A549 (cell line): ENCODE measurements around the gene ZNF618. TPM values are rescaled to one million over a fixed set of nuclear protein-coding genes. Genes with fewer than 3 reads are reported as not detected.

Source experiments
- ATAC-seq, 2 experiments: fragments of 200-7000 bp in 1 of 2; fragments of >200 bp in 1 of 2; cut with Nextera tagmentation in 1 of 2; cut with Tn5 transposase in 1 of 2; 3 replicates each; pipeline versions ENCODE4 v1.8.0 to v1.9.1; 2018 to 2020; ENCODE audit warnings: mild to moderate bottlenecking in 1 of 2, moderate library complexity in 1 of 2
- CTCF ChIA-PET: fragments of 300-600 bp; sonication (Branson Sonifier 250); formaldehyde crosslinking; extraction: SDS; loops from one replicate; lab custom pipeline; 2021; ENCODE audit warnings: antibody characterized with exemption, inconsistent platforms; lab: Yijun Ruan, JAX
- POLR2A ChIA-PET: fragments of 350-600 bp; formaldehyde crosslinking; extraction: SDS; loops from one replicate; lab custom pipeline; 2021; ENCODE audit warnings: antibody characterized with exemption, inconsistent platforms; lab: Yijun Ruan, JAX
- DNase-seq, 2 experiments: peaks; one replicate each; pipeline versions ENCODE4 v3.0.0 to v3.0.0-alpha.2; 2011 to 2016; ENCODE audit warnings: low read depth in 1 of 2, low spot score in 1 of 2
- FAIRE-seq: peaks from 2 replicates; lab custom pipeline; 2011; peaks lifted over from hg19 to GRCh38; lab: Jason Lieb, UNC
- H3K27ac ChIP-seq, 2 experiments: fragments of >200 bp; sonication (Bioruptor Twin); formaldehyde crosslinking; 3 replicates each; pipeline ENCODE4 v1.5.1; 2016 to 2017
- H3K4me1 ChIP-seq: fragments of >200 bp; sonication (Bioruptor Twin); formaldehyde crosslinking; 3 replicates; pipeline ENCODE4 v1.6.1; 2016
- H3K4me2 ChIP-seq: fragments of >200 bp; sonication (Bioruptor Twin); formaldehyde crosslinking; 3 replicates; pipeline ENCODE4 v1.6.1; 2016
- H3K4me3 ChIP-seq: fragments of >200 bp; sonication (Bioruptor Twin); formaldehyde crosslinking; 3 replicates; pipeline ENCODE4 v1.5.1; 2016
- H3K9me3 ChIP-seq: fragments of >200 bp; sonication (Bioruptor Twin); formaldehyde crosslinking; 3 replicates; pipeline ENCODE4 v1.6.1; 2016
- CEBPB ChIP-seq, 2 experiments: fragments of >200 bp in 1 of 2; sonication (Bioruptor Twin) in 1 of 2; formaldehyde crosslinking in 1 of 2; IDR thresholded peaks; 2 replicates each; pipeline ENCODE4 v1.6.1; 2012 to 2016
- CHD2 ChIP-seq: fragments of 150-350 bp; IDR thresholded peaks from 2 replicates; pipeline ENCODE4 v1.6.1; 2014; ENCODE audit warnings: low read length; ENCODE audit not compliant: partially characterized antibody
- EHMT2 ChIP-seq: fragments of 200-600 bp; sonication (generic); IDR thresholded peaks from 2 replicates; pipeline ENCODE4 v1.6.1; 2016; ENCODE audit warnings: antibody characterized with exemption, low read depth, mild to moderate bottlenecking, moderate library complexity
- EP300 ChIP-seq, 2 experiments: fragments of >200 bp; sonication (Bioruptor Twin); formaldehyde crosslinking; IDR thresholded peaks; 2 replicates in 1 of 2; 3 replicates in 1 of 2; pipeline ENCODE4 v1.6.1; 2016 to 2017
- FOSL2 ChIP-seq, 2 experiments: fragments of 450-650 bp in 1 of 2; fragments of >200 bp in 1 of 2; sonication (Bioruptor Twin) in 1 of 2; formaldehyde crosslinking; IDR thresholded peaks; 2 replicates each; pipeline versions ENCODE4 v1.5.0 to v1.6.1; 2016 to 2020; ENCODE audit warnings: mild to moderate bottlenecking in 1 of 2, moderate library complexity in 1 of 2
- HDAC2 ChIP-seq: fragments of 200-600 bp; sonication (generic); IDR thresholded peaks from 2 replicates; pipeline ENCODE4 v1.6.1; 2016
- HEYL ChIP-seq: fragments of 250-450 bp; sonication (Bioruptor Pico); IDR thresholded peaks from 2 replicates; pipeline ENCODE4 v1.8.0; 2021; ENCODE audit warnings: mild to moderate bottlenecking, moderate library complexity
- HOXA7 ChIP-seq: fragments of 250-450 bp; sonication (Bioruptor Pico); IDR thresholded peaks from 2 replicates; pipeline ENCODE4 v1.5.0; 2020; ENCODE audit warnings: mild to moderate bottlenecking, moderate library complexity
- HOXB5 ChIP-seq: fragments of 250-450 bp; sonication (Bioruptor Pico); IDR thresholded peaks from 2 replicates; pipeline ENCODE4 v1.5.0; 2020; ENCODE audit warnings: mild to moderate bottlenecking, moderate library complexity
- JUN ChIP-seq, 2 experiments: fragments of >200 bp; sonication (Bioruptor Twin); formaldehyde crosslinking; IDR thresholded peaks; 2 replicates in 1 of 2; 3 replicates in 1 of 2; pipeline ENCODE4 v1.6.1; 2016 to 2017
- KDM1A ChIP-seq: fragments of 200-600 bp; sonication (generic); IDR thresholded peaks from 2 replicates; pipeline ENCODE4 v1.6.1; 2016; ENCODE audit warnings: low read depth, mild to moderate bottlenecking
- KDM5A ChIP-seq: fragments of 200-600 bp; sonication (generic); IDR thresholded peaks from 2 replicates; pipeline ENCODE4 v1.6.1; 2016; ENCODE audit warnings: antibody characterized with exemption, mild to moderate bottlenecking
- MAZ ChIP-seq: fragments of 150-350 bp; IDR thresholded peaks from 2 replicates; pipeline ENCODE4 v1.6.1; 2014; ENCODE audit warnings: antibody characterized with exemption, low read depth, low read length, borderline replicate concordance
- MYC ChIP-seq: IDR thresholded peaks from 2 replicates; pipeline ENCODE4 v1.6.1; 2012; ENCODE audit warnings: mild to moderate bottlenecking, inconsistent platforms, low read length, improper control_type of control experiment, borderline replicate concordance
- NFE2L2 ChIP-seq: fragments of 150-350 bp; conservative IDR thresholded peaks from 2 replicates; pipeline ENCODE4 v1.6.1; 2014; ENCODE audit warnings: low read length
- NPAS2 ChIP-seq: fragments of 250-450 bp; sonication (Bioruptor Pico); IDR thresholded peaks from 2 replicates; pipeline ENCODE4 v1.8.0; 2022; ENCODE audit warnings: mild to moderate bottlenecking, moderate library complexity, borderline replicate concordance
- NR3C1 ChIP-seq: fragments of >200 bp; sonication (Bioruptor Twin); formaldehyde crosslinking; IDR thresholded peaks from 3 replicates; pipeline ENCODE4 v1.6.1; 2017
- PHF8 ChIP-seq: fragments of 200-600 bp; sonication (generic); IDR thresholded peaks from 2 replicates; pipeline ENCODE4 v1.6.1; 2016; ENCODE audit warnings: low read depth, mild to moderate bottlenecking, antibody characterized with exemption, moderate library complexity, borderline replicate concordance
- POLR2A ChIP-seq: IDR thresholded peaks from 2 replicates; pipeline ENCODE4 v1.6.1; 2012; ENCODE audit warnings: mild to moderate bottlenecking, low read length
- POLR2AphosphoS2 ChIP-seq: conservative IDR thresholded peaks from 2 replicates; pipeline ENCODE4 v1.6.1; 2012; ENCODE audit warnings: low read length, improper control_type of control experiment, inconsistent platforms
- RAD21 ChIP-seq, 2 experiments: fragments of >200 bp in 1 of 2; sonication (Bioruptor Twin) in 1 of 2; formaldehyde crosslinking in 1 of 2; IDR thresholded peaks in 1 of 2; conservative IDR thresholded peaks in 1 of 2; 2 replicates in 1 of 2; 3 replicates in 1 of 2; pipeline ENCODE4 v1.6.1; 2012 to 2018; ENCODE audit warnings: inconsistent platforms in 1 of 2
- RCOR1 ChIP-seq: fragments of 150-350 bp; IDR thresholded peaks from 2 replicates; pipeline ENCODE4 v1.6.1; 2014; ENCODE audit warnings: antibody characterized with exemption, low read length, low read depth
- RFX5 ChIP-seq: fragments of 450-650 bp; IDR thresholded peaks from 2 replicates; pipeline ENCODE4 v1.7.1; 2014; ENCODE audit warnings: antibody characterized with exemption, mild to moderate bottlenecking, moderate library complexity
- SMC3 ChIP-seq: fragments of >200 bp; sonication (Bioruptor Twin); formaldehyde crosslinking; IDR thresholded peaks from 3 replicates; pipeline ENCODE4 v1.6.1; 2018; ENCODE audit warnings: inconsistent platforms
- TP53 ChIP-seq: fragments of 250-450 bp; sonication (Bioruptor Pico); IDR thresholded peaks from 2 replicates; pipeline ENCODE4 v1.5.0; 2021; ENCODE audit warnings: mild to moderate bottlenecking, moderate library complexity
- ZC3H11A ChIP-seq: fragments of 450-650 bp; IDR thresholded peaks from 2 replicates; pipeline ENCODE4 v1.6.1; 2014; ENCODE audit warnings: antibody characterized with exemption, mild to moderate bottlenecking
- WGBS: methylation state at CpG from one replicate; pipeline ENCODE4 v1.1.6; 2017; ENCODE audit errors: missing lambda C conversion rate; 5-methylcytosine and 5-hydroxymethylcytosine counted together
- polyA plus RNA-seq, 4 experiments: library from polyadenylated mRNA; depleted of rRNA in 3 of 4; stranded (reverse); fragments of >200 nt; fragmentation: RNase III in 1 of 4; extraction: RNeasy Plus Mini Kit Qiagen cat#74134 plus additional on column Dnase treatment in 1 of 4; gene quantifications; 2 replicates in 3 of 4; 3 replicates in 1 of 4; pipeline ENCODE4 v1.2.3, GENCODE V29; 2011 to 2017
- TF ChIP-seq, protein P1 (sequence below): IDR thresholded peaks from 2 replicates; pipeline ENCODE4 v1.6.1; 2012
- TF ChIP-seq, protein P2 (sequence below): fragments of 450-650 bp; IDR thresholded peaks from 2 replicates; pipeline ENCODE4 v1.6.1; 2014; ENCODE audit warnings: antibody characterized with exemption

Gene ZNF618
- polyA plus RNA-seq, 2 of the 4 experiments (the other 2 are of a cell fraction): 9.0 to 10.0 TPM

DNA sequence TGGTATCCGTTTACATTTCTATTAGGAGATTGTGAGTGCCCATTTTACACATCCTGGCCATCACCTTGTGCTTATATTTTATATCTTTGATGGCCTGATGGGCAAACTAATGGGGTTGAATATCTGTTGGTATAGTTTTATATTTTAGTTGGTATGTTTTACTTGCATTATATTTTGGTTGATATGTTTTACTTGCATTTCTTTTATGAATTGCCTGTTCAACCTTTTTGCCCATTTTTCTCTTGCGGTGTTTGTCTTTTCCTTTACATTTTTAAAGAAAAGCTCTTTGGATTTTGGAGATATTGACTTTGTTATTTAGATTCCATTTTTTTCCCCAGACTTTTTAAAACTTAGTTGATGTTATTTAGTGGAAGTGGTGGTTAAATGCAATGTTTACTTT, 14.6 kb downstream of the ZNF618 start:
- 93% methylated on average over 2 of the region's 2 CpGs for WGBS
- Histone ChIP-seq H3K4me2 (no peak overlapping the region), H3K4me1 (peaks cover 6% of the 10 kb centered on the region; the same call in 2 of the 3 replicates), H3K9me3 (peaks cover 17% of the 10 kb centered on the region; the same call in 2 of the 3 replicates), H3K4me3 (no peak overlapping the region), H3K27ac (no peak overlapping the region)
- CTCF ChIA-PET: interaction anchor here (0.6 kb wide), 1 partner anchor 8 kb away, joined by 3 read pairs; no protein-coding TSS in a partner anchor
- DNase-seq: peak in 1 of 2 experiments; percentile 14
- POLR2A ChIA-PET: no interaction called here
- FAIRE-seq: no peak
- TF ChIP-seq SMC3 (no peak), POLR2A (no peak), RCOR1 (no peak), NR3C1 (no peak), HDAC2 (no peak), JUN (IDR thresholded peaks at IDR 0.05) (no peak), EHMT2 (no peak), NFE2L2 (no peak), POLR2AphosphoS2 (no peak), KDM5A (no peak), HOXA7 (CRISPR knock-in tag) (no peak), HOXB5 (CRISPR knock-in tag) (no peak), EP300 (IDR thresholded peaks at IDR 0.05) (no peak), MYC (no peak), MAZ (no peak), ZC3H11A (no peak), PHF8 (no peak)
- TF ChIP-seq, protein P1, sequence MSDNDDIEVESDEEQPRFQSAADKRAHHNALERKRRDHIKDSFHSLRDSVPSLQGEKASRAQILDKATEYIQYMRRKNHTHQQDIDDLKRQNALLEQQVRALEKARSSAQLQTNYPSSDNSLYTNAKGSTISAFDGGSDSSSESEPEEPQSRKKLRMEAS: no peak
- no peak for ATAC-seq

DNA sequence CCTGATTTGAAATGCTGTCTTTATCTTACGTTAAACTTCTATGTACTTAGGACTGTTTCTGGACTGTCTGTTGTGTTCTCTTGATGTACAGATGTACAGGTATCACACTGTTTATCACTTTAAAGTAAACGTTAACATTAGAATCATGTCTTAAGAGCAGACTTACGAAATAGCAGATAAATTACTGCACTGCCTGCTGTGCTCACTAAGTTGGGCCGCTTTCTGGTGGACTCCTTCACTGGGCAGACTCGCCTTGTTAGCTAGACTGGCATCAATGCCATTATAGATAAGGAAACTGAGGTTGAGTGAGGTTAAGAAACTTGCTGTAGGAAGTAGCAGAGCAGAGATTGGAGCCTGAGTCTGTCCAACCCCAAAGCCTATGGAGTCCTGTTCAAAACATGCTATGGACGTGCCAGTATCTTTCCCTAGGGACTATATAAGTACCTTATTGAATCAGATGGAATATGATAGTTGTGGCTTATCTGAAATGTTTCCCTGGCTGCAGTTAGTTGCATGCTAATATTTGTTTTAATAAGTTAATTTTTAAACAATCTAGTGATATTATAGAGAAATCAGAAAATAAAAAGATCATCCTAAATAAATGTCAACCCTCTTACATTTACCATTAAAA, 16.9 kb downstream of the ZNF618 start:
- CTCF ChIA-PET: interaction anchor here (1.0 kb wide), 1 partner anchor 85 kb away, joined by 3 read pairs; no protein-coding TSS in a partner anchor
- H3K4me2 ChIP-seq: no peak overlapping the region
- ATAC-seq (no peak), DNase-seq (no peak), FAIRE-seq (no peak)
- POLR2A ChIA-PET: no interaction called here
- no peak for TF ChIP-seq RFX5
- no peak for TF ChIP-seq NPAS2
- H3K9me3 ChIP-seq: peaks cover 17% of the 10 kb centered on the region; the same call in 2 of the 3 replicates
- H3K4me3 ChIP-seq: no peak overlapping the region
- no peak overlapping the region for H3K27ac ChIP-seq
- H3K4me1 ChIP-seq: peaks cover 3% of the 10 kb centered on the region; the same call in 1 of the 3 replicates
- WGBS: 83% methylated on average over 6 of the region's 6 CpGs

DNA sequence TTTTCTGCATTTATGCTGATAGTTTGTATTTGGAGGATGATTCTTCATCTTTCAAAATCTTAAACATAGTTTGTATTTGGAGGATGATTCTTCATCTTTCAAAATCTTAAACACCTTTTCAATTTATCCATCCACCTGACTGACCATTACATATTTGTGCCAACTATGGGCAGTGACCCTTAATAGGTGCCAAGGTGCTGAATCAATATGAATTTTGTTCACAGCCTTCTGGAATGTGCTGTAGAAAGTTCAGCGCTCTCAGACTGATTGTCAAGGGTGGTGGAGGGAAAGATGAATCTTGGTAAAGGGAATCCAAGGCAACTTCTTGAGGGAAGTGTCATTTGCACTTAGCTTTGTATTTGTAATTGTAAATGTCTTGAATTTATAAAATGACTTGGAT, 18.1 kb downstream of the ZNF618 start:
- ChIA-PET POLR2A (no interaction called here), CTCF (no interaction called here)
- FAIRE-seq (no peak), ATAC-seq (no peak), DNase-seq (no peak)
- 96% methylated on average over 1 of the region's 1 CpG for WGBS
- Histone ChIP-seq H3K4me2 (no peak overlapping the region), H3K9me3 (peaks cover 17% of the 10 kb centered on the region; the same call in 2 of the 3 replicates), H3K4me3 (no peak overlapping the region), H3K4me1 (peaks cover 3% of the 10 kb centered on the region; the same call in 1 of the 3 replicates), H3K27ac (no peak overlapping the region)
- no peak for TF ChIP-seq POLR2AphosphoS2
- no peak for TF ChIP-seq SMC3
- no peak for TF ChIP-seq CHD2
- no peak for TF ChIP-seq TP53 (CRISPR knock-in tag)
- no peak for TF ChIP-seq KDM1A
- no peak for TF ChIP-seq FOSL2 (IDR thresholded peaks at IDR 0.05)
- no peak for TF ChIP-seq FOSL2 (CRISPR knock-in tag; IDR thresholded peaks at IDR 0.05)
- TF ChIP-seq HOXB5 (CRISPR knock-in tag): no peak
- TF ChIP-seq HEYL: no peak
- no peak for TF ChIP-seq CEBPB (IDR thresholded peaks at IDR 0.05)
- TF ChIP-seq HDAC2: no peak
- no peak for TF ChIP-seq RAD21 (conservative IDR thresholded peaks at IDR 0.05 in 1 of 2, IDR thresholded peaks at IDR 0.05 in 1 of 2)
- no peak for TF ChIP-seq MAZ
- TF ChIP-seq, protein P2, sequence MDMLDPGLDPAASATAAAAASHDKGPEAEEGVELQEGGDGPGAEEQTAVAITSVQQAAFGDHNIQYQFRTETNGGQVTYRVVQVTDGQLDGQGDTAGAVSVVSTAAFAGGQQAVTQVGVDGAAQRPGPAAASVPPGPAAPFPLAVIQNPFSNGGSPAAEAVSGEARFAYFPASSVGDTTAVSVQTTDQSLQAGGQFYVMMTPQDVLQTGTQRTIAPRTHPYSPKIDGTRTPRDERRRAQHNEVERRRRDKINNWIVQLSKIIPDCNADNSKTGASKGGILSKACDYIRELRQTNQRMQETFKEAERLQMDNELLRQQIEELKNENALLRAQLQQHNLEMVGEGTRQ: no peak
- TF ChIP-seq PHF8: no peak
